ENCODE measurements around the gene JARID2.

DNA sequence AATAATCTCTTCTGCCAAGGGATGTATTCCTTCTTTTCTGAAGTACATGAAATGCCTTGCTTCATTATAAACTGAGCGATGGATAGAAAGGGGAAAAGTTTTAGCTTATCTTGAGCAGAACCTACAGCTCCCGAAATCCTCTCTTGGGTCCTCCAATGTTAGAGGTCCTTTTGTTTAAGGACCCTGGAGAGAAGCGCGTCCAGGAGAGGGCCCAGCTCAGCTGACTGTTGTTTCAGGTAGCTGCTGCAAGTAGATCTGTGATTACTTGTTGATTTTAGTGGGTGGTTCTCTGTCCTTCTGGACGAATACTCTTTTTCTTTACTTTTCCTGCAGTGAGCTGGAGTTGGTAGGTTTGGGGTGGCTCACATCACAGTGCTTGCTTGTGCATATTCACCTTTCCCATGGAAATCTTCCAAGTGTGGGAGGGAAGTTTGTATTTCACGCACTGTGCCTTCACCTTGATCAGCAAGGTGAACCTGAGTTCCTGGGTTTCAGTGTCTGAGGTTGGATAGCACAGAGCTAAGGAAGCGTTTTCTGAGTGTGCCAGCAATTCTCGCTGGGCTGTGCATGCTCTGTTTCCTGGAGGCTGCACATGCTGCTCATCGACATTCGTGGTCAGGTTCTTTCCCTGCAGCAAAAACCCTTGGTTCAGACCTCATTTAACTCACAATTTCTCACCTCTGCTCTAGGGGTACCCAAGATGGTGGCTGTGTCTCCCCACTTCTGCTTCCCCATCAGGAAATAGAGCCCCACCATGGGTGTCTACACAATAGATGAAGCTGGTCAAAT is 176.3 kb downstream of the JARID2 start:
- TF ChIP-seq, protein P1, sequence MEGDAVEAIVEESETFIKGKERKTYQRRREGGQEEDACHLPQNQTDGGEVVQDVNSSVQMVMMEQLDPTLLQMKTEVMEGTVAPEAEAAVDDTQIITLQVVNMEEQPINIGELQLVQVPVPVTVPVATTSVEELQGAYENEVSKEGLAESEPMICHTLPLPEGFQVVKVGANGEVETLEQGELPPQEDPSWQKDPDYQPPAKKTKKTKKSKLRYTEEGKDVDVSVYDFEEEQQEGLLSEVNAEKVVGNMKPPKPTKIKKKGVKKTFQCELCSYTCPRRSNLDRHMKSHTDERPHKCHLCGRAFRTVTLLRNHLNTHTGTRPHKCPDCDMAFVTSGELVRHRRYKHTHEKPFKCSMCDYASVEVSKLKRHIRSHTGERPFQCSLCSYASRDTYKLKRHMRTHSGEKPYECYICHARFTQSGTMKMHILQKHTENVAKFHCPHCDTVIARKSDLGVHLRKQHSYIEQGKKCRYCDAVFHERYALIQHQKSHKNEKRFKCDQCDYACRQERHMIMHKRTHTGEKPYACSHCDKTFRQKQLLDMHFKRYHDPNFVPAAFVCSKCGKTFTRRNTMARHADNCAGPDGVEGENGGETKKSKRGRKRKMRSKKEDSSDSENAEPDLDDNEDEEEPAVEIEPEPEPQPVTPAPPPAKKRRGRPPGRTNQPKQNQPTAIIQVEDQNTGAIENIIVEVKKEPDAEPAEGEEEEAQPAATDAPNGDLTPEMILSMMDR (IDR thresholded peaks at IDR 0.05; ENCODE audit: insufficient read depth, low read depth, low read length) = no peak
- no peak for TF ChIP-seq EZH2 (IDR thresholded peaks at IDR 0.05; ENCODE audit: insufficient read depth, low read length)
